ENCODE data around the gene LBR.

The LBR gene

DNA sequence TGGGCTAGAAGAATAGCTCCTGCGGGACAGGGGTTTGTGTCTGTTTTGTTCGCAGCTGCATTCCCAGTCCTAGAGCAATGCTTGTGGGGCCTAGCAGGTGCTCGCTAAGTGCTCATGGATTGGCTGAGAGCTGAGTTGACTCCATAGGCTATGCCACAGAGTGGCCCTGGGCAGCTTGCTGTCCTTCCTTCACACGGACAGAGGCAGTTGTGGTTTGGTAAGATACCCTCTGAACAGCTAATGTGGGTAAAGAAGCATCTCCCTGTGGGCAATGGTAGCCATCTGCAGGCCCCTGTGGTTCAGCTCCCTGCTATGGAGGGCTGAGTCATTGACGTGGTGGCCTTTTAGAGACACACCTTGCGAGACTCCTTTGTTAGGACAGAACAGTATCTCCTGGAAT, 23.5 kb upstream of the LBR start:
- TF ChIP-seq, protein P1, sequence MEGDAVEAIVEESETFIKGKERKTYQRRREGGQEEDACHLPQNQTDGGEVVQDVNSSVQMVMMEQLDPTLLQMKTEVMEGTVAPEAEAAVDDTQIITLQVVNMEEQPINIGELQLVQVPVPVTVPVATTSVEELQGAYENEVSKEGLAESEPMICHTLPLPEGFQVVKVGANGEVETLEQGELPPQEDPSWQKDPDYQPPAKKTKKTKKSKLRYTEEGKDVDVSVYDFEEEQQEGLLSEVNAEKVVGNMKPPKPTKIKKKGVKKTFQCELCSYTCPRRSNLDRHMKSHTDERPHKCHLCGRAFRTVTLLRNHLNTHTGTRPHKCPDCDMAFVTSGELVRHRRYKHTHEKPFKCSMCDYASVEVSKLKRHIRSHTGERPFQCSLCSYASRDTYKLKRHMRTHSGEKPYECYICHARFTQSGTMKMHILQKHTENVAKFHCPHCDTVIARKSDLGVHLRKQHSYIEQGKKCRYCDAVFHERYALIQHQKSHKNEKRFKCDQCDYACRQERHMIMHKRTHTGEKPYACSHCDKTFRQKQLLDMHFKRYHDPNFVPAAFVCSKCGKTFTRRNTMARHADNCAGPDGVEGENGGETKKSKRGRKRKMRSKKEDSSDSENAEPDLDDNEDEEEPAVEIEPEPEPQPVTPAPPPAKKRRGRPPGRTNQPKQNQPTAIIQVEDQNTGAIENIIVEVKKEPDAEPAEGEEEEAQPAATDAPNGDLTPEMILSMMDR (conservative IDR thresholded peaks at IDR 0.05) = no peak
- no peak overlapping the region for H3K27ac ChIP-seq

GRCh38 chr1:225450491-225451191, 22.8 kb upstream of the LBR start:
- TF ChIP-seq, protein P1 (conservative IDR thresholded peaks at IDR 0.05) = no peak
- H3K27ac ChIP-seq = no peak overlapping the region

- H3K27ac ChIP-seq = no peak overlapping the region
- TF ChIP-seq, protein P1 (conservative IDR thresholded peaks at IDR 0.05) = no peak
These were observed 21.9 kb upstream of the LBR start for GRCh38 chr1:225449774-225450173.

GRCh38 chr1:225449261-225449660, 21.4 kb upstream of the LBR start:
- TF ChIP-seq, protein P1 (conservative IDR thresholded peaks at IDR 0.05) = no peak
- no peak overlapping the region for H3K27ac ChIP-seq

GRCh38 chr1:225448146-225448805, 20.4 kb upstream of the LBR start:
- H3K27ac ChIP-seq = peak overlapping the region; percentile 71
- TF ChIP-seq, protein P1 (conservative IDR thresholded peaks at IDR 0.05) = no peak

GRCh38 chr1:225447650-225448089, 19.8 kb upstream of the LBR start:
- TF ChIP-seq, protein P1 (conservative IDR thresholded peaks at IDR 0.05) = 0 out of 2 replicates have a peak, but pooled peaks have one; percentile 10

DNA sequence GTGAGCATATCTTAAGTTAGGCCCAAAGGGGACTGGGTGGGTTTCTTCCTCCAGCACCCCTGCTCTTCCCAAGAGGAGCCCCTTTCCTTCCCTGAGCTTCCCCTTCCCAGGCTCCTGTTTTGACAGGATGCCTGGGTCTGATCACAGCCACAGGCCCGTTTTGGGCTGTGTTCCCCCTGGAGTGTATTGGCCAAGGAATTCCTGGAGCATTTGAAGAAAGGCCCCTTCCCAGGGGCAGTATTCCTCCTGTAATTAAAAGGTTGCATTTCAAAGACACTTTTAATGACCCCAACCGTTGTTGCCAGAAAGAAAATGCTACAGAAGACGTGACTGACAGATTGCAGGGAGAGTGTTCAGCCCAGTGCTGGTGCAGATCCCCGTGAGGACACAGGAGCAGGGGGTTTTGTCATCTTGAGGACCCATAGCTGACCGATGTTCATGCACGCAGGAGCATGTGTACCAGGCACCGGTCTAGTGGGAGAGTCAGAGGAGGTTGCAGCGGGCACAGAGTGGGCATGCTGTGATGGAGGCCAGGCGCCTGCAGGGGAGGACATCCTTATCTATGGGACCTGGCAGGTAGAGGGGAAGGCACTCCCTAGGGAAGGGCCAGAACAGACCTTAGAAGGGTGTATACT, 19.3 kb upstream of the LBR start:
- peak overlapping the region; percentile 71 for H3K27ac ChIP-seq
- TF ChIP-seq, protein P1 (conservative IDR thresholded peaks at IDR 0.05) = no peak

More at GRCh38 chr1:225447650-225448089, 19.8 kb upstream of the LBR start:
- H3K27ac ChIP-seq = peak overlapping the region; percentile 71
